Brain pericyte (primary cell): ENCODE measurements around the gene MAN2C1.
"Not testable (repeated sequence)": the region's sequence is repeated elsewhere in the genome, so short reads cannot be mapped to it uniquely, and the experiment has no call there.

Source experiments
- DNase-seq: peaks from one replicate; pipeline ENCODE4 v3.0.0-alpha.2; 2012; ENCODE audit warnings: low read depth, low spot score

The MAN2C1 gene

DNA sequence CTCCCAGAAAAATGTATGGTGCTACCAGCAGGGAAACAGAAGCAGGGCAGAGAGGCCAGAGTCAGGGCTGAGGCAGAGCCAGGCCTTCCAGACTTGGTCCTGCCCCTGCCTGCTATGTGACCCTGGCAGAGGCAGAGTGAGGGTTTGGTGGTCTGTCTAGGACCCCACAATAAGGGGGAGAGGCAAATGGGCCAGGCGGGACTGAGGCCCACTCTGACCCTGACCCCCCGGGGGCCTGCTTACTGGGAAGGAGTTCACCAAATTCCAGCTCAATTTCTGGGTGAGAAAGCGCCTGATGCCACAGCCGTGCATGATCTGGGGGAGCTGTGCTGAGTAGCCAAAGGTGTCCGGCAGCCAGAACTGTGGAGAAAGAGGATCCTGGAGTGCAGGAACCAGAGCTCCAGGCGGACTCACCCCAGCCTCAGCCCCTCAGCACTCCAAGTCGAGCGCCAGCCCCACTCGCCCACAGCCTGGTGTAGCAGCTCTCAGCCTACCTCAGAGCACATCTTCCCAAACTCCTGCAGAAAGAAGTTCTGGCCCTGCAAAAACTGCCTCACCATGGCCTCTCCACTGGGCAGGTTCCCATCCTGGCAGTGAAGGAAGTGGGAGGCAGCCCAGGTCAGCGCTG is 6.9 kb downstream of the MAN2C1 start:
- no peak for DNase-seq

DNA sequence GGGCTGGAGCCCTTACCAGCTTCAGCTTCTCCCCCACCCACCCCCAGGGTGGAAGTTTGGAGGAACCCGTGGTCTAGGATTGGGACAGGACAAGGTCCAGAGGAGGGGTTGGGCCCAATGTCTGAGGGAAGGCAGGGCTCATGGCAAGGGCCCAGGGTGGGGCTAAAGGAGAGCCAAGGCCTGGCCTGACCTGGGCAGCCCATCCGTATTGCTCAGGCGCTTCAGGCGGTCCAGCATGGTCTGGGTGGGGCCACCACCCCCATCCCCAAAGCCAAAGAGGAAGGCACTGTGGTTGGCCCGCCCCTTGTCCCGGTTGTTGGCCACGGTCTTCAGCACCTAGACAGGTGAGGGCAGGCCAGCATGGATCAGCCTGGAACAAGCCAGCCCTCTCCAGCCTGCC is 7.6 kb downstream of the MAN2C1 start:
- DNase-seq: no peak

DNA sequence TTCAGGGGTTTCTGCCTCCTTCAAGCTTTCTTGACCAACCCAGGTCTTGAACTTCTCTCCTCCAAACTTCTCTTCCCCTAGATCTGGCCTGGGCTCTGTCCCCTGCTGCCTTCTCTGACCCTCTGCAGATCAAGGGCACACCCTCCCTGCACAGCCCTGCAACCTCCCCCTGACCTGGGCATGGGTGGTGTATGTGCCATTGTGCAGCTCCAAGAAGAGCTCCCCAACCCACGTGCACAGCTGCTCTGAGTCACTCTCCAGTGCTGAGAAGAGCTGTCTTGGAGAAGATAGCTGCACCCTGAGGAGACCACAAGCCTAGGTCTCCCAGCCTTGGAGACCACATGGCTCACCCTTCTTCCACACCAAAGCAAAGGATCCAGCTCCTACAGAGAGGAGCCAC is 8.0 kb downstream of the MAN2C1 start:
- no peak for DNase-seq

- no peak for DNase-seq
Observed at GRCh38 chr15:75359537-75360250, 8.7 kb downstream of the MAN2C1 start.

GRCh38 chr15:75358771-75359536 is 9.5 kb downstream of the MAN2C1 start:
- no peak for DNase-seq

GRCh38 chr15:75357976-75358673 is 10.3 kb downstream of the MAN2C1 start:
- DNase-seq: no peak

GRCh38 chr15:75356517-75356916 is 11.9 kb downstream of the MAN2C1 start:
- DNase-seq: no peak

DNA sequence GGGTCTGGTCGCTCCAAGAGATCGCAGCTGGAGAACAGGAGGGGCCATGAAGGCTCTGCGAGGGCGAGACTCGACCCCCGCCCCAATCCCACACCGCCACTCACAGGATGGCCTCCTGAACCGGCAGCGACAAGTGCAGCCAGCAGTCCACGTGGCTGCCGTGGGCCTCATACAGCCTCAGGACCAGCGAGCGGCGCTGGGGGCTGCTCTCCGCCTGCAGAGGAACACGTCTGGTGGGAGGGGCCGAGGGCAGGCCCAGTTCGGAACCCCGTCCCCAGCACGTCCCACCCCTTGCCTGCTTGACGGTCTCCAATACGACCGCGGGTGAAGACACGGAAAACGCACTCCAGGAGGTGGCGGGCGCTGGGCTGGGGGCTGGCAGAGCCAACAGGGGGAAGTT is 12.4 kb downstream of the MAN2C1 start:
- no peak for DNase-seq

DNA sequence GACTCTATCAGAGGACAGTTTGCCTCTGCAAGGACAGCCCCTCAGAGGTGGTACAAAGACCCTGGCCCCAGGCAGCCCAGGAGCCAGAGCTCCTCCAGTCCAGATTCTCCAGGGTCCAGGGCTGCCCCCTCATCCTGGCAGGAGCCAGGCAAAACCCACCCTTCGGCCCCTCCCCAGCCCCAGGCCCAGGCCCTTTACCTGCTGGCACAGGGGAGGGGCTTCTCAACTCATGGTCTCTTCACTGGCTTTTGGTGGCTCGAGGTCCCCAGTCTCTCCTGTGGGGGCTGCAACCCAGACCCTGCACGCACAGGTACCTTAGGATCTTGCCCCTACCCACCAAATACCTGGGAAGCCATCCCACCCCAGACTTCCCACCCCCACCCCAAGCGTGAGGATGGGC is 13.0 kb downstream of the MAN2C1 start:
- DNase-seq: no peak

GRCh38 chr15:75354454-75354853 is 14.0 kb downstream of the MAN2C1 start:
- no peak for DNase-seq

- no peak for DNase-seq
Observed at GRCh38 chr15:75353604-75354003, 14.8 kb downstream of the MAN2C1 start.

DNA sequence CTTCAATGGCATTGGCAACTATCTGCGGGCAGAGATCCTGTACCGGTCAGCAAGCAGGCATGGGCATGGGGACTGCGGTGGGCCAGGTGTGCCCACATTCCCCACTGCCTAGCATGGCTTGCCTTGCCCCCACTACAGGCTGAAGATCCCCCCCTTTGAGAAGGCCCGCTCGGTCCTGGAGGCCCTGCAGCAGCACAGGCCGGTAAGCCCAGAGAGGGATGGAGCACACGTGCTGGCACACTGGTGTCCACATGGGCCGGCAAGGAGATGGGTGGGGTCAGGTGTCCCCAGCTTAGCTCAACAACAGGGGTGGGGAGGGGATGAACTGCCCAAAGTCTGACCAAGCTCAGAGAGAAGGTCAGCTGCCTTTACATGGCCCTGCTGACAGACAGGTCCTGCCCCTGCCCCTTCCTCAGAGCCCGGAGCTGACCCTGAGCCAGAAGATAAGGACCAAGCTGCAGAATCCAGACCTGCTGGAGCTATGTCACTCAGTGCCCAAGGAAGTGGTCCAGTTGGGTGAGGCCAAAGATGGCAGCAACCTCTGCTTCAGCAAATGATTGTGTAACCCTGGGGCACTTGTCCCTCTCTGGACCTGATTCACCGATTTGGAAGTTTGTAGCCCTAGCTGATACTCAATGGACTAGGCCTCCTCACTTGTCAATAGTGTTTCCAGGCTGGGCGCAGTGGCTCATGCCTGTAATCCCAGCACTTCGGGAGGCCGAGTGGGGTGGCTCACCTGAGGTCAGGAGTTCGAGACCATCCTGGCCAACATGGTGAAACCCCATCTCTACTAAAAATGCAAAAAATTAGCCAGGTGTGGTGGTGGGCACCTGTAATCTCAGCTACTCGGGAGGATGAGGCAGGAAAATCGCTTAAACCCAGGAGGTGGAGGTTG is 16.0 kb downstream of the MAN2C1 start:
- no peak for DNase-seq

- DNase-seq: no peak
Observed at GRCh38 chr15:75350601-75351361, 17.6 kb downstream of the MAN2C1 start.

DNA sequence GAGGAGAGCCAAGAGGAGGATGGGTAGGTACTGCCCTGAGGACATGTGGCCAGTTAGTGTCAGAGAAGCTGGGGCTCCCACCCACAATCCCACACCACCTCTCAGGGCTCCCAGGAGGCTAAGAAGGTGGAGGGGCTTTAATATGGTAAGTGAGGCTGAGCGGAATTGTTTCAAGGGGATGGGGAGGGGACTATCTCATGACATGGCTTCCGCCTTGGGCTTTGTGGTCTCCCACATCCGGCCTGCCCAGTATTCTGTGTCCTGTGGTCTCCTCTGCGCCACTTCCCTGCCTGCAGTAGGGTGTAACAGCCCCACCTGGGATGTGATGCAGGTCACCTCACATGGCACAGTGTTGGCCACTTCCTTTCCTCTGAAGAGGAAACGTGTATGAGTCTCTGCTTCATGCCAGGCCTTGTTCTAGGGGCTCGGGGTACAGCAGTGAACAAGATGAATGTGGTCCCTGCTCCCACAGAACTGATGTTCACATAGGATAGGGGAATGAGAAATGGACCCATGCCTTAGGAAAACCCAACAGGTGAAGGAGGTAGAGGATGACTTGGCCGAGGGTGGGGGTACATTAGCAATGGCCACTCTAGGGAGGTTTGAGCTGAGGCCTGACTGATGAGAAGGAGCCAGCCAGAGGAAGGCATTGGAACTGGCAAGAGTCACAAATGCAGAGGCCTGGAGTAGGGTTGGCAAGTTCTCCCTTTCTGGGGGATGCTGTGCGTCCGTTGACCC is 18.4 kb downstream of the MAN2C1 start:
- no peak for DNase-seq

DNA sequence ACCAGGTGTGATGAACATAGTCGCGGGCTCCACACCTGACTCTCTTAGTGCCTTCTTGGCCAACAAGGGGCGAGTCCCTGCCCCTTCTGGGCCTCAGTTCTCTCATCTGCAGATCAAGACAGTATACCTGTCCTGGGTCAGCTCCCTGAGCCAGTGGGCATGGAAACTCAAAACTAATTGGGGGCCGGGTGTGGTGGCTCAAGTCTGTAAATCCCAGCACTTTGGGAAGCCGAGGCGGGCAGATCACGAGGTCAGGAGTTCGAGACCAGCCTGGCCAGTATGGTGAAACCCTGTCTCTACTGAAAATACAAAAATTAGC is 19.1 kb downstream of the MAN2C1 start:
- not testable (repeated sequence) for DNase-seq

- DNase-seq: no peak
Observed at GRCh38 chr15:75348562-75349350, 19.7 kb downstream of the MAN2C1 start.

DNA sequence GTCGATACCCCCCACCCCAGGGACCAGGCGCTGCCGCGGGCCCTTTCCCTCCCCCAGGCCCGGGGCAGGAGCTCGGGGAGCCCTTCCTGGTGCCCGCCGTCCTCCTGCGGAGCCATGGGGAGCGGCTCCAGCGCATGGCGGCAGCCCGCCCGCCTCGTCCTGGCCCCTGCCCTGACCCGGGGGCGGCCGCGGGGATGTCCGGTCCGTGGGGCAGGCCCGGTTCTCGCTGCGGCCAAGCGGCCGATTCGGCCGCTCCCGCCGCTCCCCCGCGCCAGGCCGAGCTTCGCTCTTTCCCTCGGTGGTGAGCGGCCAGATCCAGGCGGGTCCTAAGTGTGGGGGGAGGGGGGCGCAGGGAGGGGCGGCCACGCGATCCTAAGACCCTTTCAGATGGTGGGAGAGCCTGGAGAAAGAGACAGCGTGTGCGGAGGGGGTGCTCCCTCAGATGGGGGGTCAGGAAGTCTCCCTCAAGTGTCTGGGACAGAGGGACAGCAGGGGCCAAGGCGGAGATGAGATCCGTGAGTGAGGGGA is 20.3 kb downstream of the MAN2C1 start:
- no peak for DNase-seq

DNA sequence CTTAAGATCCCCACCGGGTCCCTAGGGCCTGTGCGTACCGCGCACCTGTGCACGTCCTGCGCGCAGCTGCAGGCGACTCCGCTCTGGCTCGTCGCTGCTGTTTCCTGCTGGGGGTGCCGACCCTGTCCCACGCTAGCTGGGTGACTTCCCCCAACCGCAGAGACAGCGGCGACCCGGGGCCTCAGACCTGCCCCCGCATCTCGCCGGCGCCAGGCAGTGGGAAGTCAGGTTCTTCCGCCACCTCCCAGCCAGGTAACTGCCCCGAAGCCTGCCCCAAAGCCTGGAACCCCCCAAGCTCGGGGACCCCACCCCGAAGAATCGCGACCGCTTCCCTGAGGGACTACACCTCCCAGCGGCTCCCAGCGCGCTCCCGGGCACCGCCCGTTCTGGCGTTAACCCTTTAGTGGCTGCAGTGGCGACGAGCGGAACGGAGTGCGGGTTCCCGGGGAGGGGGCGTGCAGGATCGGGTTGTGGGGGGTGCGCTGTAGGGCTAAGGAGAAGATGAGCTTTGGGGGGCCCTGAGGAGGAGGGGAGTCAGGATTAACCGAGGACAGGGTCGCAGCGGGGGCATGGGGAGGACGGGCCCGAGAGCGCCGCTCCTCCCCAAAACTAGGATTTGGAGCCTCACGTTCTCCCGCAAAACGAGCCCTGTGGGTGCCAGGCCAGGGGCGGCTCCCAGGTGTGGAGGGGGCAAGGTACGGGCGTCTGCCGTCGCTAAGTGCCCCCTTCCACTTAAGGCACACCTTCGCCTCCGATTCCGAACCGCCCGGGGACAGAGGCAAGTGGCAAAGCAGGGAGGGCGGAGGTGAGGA is 21.0 kb downstream of the MAN2C1 start:
- DNase-seq: no peak
